HG02870 (cell line): ENCODE results near the gene LYPD4.

Experiments used
- ATAC-seq: cut with Tn5 transposase; IDR thresholded peaks from one replicate; pipeline ENCODE4 v1.9.1; 2021; ENCODE audit warnings: mild to moderate bottlenecking, moderate library complexity; ENCODE audit not compliant: unreplicated experiment

Gene LYPD4, protein sequence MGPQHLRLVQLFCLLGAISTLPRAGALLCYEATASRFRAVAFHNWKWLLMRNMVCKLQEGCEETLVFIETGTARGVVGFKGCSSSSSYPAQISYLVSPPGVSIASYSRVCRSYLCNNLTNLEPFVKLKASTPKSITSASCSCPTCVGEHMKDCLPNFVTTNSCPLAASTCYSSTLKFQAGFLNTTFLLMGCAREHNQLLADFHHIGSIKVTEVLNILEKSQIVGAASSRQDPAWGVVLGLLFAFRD

GRCh38 chr19:41844601-41845000, at the start of gene LYPD4:
Gene LYPD4, minus strand, starts transcription at chr19:41844683. Its CDS starts 5,398 bp downstream, at chr19:41839285.
- ATAC-seq: no peak

- ATAC-seq: no peak
Observed at GRCh38 chr19:41893899-41894298, 49.4 kb upstream of the LYPD4 start.

- ATAC-seq: no peak
Observed at GRCh38 chr19:41892173-41892902, 47.9 kb upstream of the LYPD4 start.

DNA sequence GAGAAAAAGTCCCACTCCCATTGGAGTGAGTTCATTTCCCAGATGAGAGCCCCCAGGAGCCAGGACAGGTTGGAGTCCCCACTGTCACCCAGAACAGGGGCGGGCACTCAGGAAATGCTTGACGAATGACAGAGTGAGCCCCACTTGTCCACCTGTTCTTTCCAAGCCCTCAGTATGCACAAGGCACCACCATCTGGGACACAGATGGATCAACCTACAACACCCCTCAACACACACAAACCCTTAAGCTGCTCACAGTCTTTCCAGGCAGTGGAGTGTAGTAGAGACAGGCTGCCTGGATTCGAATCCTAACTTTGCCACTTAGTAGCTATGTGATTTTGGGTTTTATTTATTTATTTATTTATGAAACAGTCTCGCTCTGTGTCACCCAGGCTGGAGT, 46.5 kb upstream of the LYPD4 start:
- no peak for ATAC-seq

DNA sequence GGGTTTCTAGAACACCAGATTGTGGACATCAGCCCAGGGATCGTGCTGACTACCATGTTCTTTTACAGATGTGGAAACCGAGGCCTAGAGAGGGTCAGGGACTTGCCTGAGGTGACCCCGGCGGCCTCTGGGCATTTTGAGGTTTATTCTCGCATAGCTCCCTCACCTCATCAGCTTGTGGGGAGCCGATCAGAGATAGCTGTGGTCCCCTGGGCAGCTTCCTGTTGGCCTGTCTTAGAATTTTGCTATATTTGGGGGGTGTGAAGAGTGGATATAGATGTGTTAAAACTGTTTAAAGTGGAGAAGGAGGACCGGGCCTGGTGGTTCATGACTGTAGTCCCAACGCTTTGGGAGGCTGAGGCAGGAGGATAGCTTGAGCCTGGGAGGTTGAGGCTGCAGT, 45.4 kb upstream of the LYPD4 start:
- no peak for ATAC-seq

- ATAC-seq: no peak
Observed at GRCh38 chr19:41888926-41889325, 44.4 kb upstream of the LYPD4 start.

DNA sequence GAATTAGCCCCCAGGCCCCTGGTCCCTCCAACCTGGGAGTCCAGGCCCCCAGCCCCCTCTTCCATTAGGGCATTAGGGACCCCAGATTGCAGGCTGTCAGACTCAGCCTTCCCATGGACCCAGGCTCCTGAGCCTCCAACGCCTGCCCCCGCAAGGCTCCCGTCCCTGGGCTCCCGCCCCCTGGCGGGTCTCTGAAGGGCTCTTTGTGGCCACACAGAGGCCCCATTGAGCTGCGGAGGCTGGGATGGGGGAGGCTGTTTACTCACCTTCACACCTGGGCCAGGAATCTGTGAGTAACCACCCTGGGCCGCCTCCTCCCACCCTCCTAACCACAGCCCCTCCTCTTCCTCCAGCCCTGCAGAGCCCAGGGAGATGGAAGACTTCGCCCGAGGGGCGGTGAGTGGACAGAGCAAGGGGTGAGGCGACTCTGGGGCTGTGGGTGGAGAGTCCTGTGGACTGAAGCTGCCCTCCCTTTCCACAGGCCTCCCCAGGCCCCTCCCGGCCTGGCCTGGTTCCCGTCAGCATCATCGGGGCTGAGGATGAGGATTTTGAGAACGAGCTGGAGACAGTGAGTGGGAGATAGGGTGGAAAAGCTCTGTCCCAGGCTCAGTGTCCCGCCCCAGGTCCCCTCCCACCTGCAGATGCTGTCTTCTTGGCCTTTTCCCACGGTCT, 43.4 kb upstream of the LYPD4 start:
- ATAC-seq: no peak

DNA sequence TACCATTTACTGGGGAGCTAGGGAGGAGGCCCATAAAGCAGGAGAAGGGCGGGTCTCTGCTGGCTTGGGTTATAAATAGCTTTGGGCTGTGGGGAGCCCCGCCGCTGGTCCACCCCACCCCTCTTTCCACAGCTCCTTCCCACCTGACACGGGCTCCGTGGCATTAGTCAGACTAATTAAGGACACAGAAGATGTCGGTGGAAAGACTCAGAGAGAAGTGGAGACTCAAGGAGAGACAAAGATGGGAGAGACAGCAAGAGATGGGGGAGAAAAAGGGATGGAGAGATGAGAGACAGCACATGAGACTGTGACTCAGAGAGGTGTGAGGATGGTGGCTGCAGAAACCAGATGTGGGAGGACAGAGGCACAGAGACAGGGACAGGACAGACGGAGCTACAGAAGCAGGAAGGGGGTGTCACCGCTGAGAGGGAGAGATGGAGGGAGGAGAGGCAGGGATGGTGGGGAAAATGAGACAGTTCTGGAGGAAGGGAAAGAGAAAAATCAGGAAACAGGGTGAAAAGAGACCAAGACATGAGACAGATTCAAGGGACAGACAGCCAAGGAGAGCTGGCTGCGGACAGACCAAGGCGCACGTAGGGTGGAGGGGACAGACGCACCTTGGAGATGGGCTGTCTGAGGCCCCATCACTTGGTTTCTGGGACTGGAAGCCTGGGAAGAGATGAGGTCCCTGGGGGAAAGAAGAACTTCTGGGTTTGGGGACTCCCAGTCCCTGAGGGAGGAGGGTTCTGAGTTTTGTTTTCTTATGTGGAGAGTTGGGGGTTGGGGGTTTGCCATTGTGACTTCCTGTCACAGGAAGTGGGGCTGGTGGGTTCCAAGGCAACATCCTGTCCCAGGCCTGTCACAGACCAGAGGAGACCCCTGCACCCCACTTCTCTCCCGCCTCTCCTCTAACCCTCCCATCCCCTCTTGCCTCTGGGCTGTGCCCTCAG, 42.6 kb upstream of the LYPD4 start:
- ATAC-seq: no peak

GRCh38 chr19:41883821-41884733, 39.6 kb upstream of the LYPD4 start:
- peak; percentile 74 for ATAC-seq

DNA sequence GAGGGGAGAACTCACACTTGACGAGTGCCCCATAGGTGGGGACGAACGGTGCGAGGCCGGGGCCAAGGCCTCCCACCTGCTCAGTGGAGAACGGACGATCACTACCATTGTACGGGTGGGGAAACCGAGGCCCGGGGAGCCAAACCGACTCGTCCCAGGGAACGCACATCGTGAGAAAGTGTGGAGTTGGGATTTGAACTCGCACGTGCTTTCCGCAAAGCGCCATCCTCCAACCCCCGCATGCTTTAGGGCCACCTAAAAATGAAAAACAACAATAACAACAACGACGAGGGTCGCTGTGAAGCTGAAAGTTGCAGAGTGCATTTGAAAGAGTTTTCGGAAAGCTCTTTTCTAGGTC, 39.0 kb upstream of the LYPD4 start:
- no peak for ATAC-seq

GRCh38 chr19:41882568-41883462, 38.3 kb upstream of the LYPD4 start, which contains the start of gene ARHGEF1:
Gene ARHGEF1, plus strand, starts transcription at chr19:41883184. Its CDS starts 4,899 bp downstream, at chr19:41888083.
- no peak for ATAC-seq

DNA sequence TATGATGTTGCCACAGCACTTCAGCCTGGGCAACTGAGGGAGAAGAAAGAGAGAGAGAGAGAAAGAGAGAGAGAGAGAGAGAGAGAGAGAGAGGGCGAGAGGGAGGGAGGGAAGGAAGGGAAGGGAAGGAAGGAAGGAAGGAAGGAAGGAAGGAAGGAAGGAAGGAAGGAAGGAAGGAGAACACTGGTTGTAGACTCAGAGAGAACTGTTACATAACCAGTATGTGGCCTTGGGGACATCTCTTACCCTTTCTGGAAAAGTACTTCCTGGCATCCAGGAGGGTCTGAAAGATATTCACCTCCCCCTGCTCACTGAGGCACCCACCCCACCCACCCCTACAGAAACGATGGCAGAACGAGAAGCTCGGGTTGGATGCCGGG, 35.8 kb upstream of the LYPD4 start:
- ATAC-seq: no peak

DNA sequence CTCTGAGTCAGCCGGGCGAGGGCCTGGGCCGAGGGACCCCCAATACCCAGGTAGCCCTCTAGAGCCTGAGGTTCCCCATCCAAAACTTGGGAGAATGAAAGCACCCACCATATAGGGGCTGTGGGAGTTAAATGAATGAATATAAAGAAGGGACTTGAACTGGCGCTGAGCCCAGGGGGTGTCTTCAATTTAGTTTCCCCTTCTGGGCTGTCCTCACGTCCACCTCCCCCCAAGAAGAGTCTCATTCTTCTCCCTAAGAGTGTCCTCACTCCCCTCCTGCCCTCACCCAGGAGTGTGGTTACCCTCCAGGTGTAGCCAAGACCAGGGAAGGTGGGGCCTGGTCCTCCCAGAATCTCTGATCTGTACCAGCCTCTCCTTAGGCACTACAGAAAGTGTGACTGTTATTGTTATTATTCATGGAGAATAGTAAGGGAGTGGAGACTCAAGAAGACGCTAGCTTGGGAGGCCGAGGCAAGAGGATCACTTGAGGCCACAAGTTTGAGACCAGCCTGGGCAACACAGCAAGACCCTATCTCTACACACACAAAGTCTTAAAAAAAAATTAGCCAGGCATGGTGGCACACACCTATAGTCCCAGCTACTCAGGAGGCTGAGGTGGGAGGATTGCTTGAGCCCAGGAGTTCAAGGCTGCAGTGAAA, 35.3 kb upstream of the LYPD4 start:
- ATAC-seq: no peak

- ATAC-seq: no peak
Observed at GRCh38 chr19:41879080-41879479, 34.6 kb upstream of the LYPD4 start.

DNA sequence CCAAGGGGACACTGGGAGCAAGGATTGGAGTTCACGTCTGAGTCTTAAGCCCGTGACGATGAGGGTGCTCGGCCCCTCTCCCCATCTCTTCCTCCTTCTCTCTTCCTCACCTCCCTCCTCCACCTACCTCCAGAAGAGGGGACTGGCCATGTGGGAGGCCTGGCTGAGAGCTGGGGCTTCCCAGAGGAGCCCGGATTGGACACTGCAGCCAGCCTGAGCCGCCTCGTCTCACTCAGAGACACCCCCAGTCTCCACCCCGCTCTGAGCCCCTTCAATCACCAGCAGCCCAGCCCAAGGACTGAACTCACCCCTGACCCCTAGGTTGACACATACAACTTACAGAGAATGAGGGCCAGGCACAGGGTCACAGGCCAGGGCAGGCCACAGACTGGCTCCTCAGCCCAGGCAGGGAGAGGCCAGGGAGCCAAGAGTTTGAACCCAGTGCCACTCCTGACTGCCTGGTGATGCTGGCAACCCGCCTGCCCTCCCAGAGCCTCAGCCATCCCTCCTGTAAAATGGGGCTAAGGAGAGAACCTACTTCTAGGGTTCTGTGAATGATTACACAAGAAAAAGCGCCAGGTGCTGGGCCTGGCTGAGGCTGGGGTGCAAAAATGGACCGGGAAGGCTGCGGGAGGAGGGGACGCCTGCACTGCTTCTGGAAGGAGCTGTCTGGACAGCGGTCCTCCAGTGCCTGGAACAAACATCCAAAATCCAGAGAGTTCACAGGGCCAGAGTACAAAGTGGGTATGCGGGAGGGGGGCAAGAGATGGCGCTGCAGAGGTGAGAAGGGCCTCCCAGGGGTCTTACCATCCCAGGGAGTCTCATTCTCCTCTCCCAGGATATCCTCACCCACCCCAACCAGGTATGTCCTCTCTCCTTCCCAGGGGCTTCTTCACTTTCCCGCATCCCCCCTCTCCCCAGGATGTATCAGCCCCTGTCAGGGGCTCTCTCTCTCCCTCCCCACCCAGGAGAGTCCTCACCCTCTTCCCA, 33.7 kb upstream of the LYPD4 start:
- no peak for ATAC-seq

DNA sequence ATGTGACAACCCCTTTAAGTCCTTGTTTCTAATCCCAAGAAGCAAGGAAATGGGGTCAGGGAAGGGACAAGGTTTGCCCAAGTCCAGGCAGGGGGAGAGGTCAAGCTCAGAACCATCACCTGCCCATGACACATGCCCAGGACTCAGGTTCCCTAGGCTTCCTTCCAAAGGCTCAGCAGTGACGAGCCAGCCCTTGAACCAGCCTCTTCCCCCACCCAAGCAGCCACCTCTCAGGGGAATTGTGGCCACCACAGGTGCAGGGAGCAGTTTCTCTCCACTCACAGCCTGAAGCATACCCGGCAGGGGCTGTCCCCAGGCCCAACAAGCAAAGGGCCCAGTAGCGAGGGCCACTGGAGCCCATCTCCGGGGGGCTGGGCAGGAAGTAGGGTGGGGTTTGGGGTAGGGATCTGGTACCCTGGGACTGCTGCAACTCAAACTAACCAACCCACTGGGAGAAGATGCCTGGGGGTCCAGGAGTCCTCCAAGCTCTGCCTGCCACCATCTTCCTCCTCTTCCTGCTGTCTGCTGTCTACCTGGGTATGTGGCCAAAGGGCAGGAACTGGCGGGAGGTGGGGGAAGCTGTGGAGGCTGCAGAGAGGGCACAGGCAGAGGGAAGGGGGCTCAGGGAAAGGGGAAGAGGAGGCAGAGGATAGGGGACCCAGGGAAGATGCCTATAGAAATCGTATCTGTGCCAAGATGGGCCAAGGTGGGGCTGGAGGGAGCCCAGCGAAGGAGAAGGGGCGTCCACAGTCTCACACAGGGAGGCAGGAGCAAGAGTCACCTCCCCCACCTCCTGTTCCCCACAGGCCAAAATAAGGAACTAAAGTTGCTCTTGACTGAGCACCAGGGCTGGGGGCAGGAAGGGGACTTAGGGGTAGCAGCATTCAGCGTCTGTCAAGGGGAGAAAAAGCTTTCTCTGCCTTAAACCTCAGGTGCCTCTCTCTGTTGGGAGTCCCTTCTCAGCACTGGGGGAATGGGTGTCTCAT, 32.7 kb upstream of the LYPD4 start, which contains the start of gene CD79A:
Gene CD79A, plus strand, starts transcription at position 433 of the 986 bp plus-strand sequence. Its CDS starts 26 bp downstream, at position 459.
- peak; percentile 53 for ATAC-seq
